ENCODE measurements around the gene TSEN2. TPM values are rescaled to one million over a fixed set of nuclear protein-coding genes. Genes with fewer than 3 reads are reported as not detected.

Gene TSEN2
- total and polyA plus RNA-seq, 2 of the 13 experiments (the other 11 are each of a cell fraction or from before 2014, with no cell fraction given): 11.0 to 17.3 TPM

GRCh38 chr3:12484198-12484982 lies at the start of gene TSEN2 (continued):
- TF ChIP-seq ZNF704 (CRISPR knock-in tag; IDR thresholded peaks at IDR 0.05; ENCODE audit: borderline replicate concordance) (no peak; the same call in 1 of the 2 replicates), HMGXB3 (CRISPR knock-in tag; IDR thresholded peaks at IDR 0.05; ENCODE audit: borderline replicate concordance) (no peak), TFDP1 (CRISPR knock-in tag; IDR thresholded peaks at IDR 0.05; ENCODE audit: borderline replicate concordance) (peak; percentile 58; the same call in 1 of the 2 replicates), ZNF260 (CRISPR knock-in tag; IDR thresholded peaks at IDR 0.05; ENCODE audit: borderline replicate concordance, low read depth) (no peak), ZNF496 (CRISPR knock-in tag; IDR thresholded peaks at IDR 0.05; ENCODE audit: insufficient replicate concordance) (no peak), ZNF205 (CRISPR knock-in tag; IDR thresholded peaks at IDR 0.05) (0 out of 2 replicates have a peak, but pooled peaks have one; percentile 46), ZNF740 (CRISPR knock-in tag; IDR thresholded peaks at IDR 0.05) (no peak), THRA (CRISPR knock-in tag; IDR thresholded peaks at IDR 0.05; ENCODE audit: borderline replicate concordance) (peak; percentile 36), HCFC1 (IDR thresholded peaks at IDR 0.05; ENCODE audit: low read depth, low read length) (peak; percentile 29; the same call in 1 of the 2 replicates), ZBTB8A (CRISPR knock-in tag; IDR thresholded peaks at IDR 0.05; ENCODE audit: borderline replicate concordance, low read depth) (no peak), ZGPAT (CRISPR knock-in tag; IDR thresholded peaks at IDR 0.05) (peak; percentile 69; the same call in 1 of the 2 replicates), ZBTB25 (CRISPR knock-in tag; IDR thresholded peaks at IDR 0.05) (peak; percentile 47; the same call in 1 of the 2 replicates), ARID3A (IDR thresholded peaks at IDR 0.05; ENCODE audit: low read depth, low read length) (no peak)
